Omental fat pad (tissue), 4 donors: ENCODE results near the gene ERGIC1. TPM values are rescaled to one million over a fixed set of nuclear protein-coding genes. Genes with fewer than 3 reads are reported as not detected.

Experiments
- ATAC-seq: fragments of 150-250 bp; one replicate; pipeline ENCODE4 v1.9.1; 2016; ENCODE audit warnings: mild to moderate bottlenecking, moderate library complexity; ENCODE audit not compliant: low FRiP score
- DNase-seq: peaks from one replicate; pipeline ENCODE4 v3.0.0-alpha.2; 2019; ENCODE audit warnings: low spot score
- total RNA-seq, 4 donors: library from RNA; depleted of rRNA; stranded (reverse); fragments of >200 nt; gene quantifications; one replicate each; pipeline ENCODE4 v1.1.0, GENCODE V29; 2016
- TF ChIP-seq, protein P1 (sequence below), 3 donors: fragments of 450-650 bp; IDR thresholded peaks; one replicate each; pipeline ENCODE4 v1.5.1; 2016 to 2017; ENCODE audit warnings: antibody characterized with exemption in 3 of 3, mild to moderate bottlenecking in 3 of 3, moderate library complexity in 2 of 3

The ERGIC1 gene
- total RNA-seq, 4 donors from 2014 or later, result 98.8 to 227 (median 129) TPM

- DNase-seq (no peak), ATAC-seq (no peak)
- TF ChIP-seq, protein P1, sequence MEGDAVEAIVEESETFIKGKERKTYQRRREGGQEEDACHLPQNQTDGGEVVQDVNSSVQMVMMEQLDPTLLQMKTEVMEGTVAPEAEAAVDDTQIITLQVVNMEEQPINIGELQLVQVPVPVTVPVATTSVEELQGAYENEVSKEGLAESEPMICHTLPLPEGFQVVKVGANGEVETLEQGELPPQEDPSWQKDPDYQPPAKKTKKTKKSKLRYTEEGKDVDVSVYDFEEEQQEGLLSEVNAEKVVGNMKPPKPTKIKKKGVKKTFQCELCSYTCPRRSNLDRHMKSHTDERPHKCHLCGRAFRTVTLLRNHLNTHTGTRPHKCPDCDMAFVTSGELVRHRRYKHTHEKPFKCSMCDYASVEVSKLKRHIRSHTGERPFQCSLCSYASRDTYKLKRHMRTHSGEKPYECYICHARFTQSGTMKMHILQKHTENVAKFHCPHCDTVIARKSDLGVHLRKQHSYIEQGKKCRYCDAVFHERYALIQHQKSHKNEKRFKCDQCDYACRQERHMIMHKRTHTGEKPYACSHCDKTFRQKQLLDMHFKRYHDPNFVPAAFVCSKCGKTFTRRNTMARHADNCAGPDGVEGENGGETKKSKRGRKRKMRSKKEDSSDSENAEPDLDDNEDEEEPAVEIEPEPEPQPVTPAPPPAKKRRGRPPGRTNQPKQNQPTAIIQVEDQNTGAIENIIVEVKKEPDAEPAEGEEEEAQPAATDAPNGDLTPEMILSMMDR (IDR thresholded peaks at IDR 0.05), result no peak
These were observed 74.6 kb downstream of the ERGIC1 start for GRCh38 chr5:172908662-172909061.

GRCh38 chr5:172909931-172910502, 76.0 kb downstream of the ERGIC1 start:
- TF ChIP-seq, protein P1 (IDR thresholded peaks at IDR 0.05), result no peak
- no peak for ATAC-seq
- DNase-seq, result no peak

GRCh38 chr5:172910828-172911627, 77.0 kb downstream of the ERGIC1 start:
- DNase-seq (peak; percentile 75), ATAC-seq (peak; percentile 77)
- TF ChIP-seq, protein P1 (IDR thresholded peaks at IDR 0.05), result no peak

- ATAC-seq (no peak), DNase-seq (no peak)
- TF ChIP-seq, protein P1 (IDR thresholded peaks at IDR 0.05), result no peak
These were observed 77.5 kb downstream of the ERGIC1 start for GRCh38 chr5:172911628-172911880.

GRCh38 chr5:172911976-172912375, 77.9 kb downstream of the ERGIC1 start:
- no peak for DNase-seq
- TF ChIP-seq, protein P1 (IDR thresholded peaks at IDR 0.05), result no peak
- ATAC-seq, result no peak

DNA sequence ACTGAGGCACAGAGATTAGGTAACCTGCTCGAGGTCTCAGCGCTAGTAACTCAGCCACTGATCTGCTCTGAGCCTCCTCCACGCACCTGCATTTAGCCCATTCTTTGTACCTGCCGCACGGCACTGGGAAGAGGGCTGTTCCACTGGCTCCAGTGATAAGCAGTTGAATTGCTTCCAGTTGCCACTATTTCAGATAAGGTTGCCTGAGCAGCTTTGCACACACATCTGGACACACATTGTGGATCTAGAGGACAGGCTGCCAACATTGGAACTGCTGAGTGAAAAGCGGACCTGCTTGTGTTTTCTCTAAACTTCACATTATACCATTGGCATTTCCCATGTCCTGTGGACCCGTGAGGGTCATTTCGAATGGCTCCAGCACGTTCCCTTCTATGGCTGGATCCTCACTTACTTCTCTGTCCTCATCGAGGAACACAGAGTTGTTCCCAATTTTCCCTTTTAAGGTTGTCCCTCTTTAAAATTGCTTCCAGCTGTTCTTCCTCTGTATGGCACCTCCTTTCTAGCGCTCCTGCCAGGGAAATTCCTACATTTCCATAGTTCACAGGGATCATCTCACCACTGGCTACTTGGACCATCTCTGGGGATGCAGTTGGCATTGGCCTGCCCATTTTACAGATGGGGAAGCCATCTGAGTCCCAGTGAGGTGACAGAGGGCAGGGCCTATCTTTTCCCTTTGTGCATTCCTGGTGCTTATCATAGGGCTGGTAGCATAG, 79.2 kb downstream of the ERGIC1 start:
- ATAC-seq (no peak), DNase-seq (no peak)
- TF ChIP-seq, protein P1 (IDR thresholded peaks at IDR 0.05), result no peak
